OCI-LY7 (cell line): Measurements from ENCODE around the gene DCAF11. TPM values are rescaled to one million over a fixed set of nuclear protein-coding genes. Genes with fewer than 3 reads are reported as not detected.

ENCODE experiments used
- BruUV-seq: library from RNA; stranded (reverse); fragments of 400-500 nt; replicated peaks from 2 replicates; lab custom pipeline; 2021; lab: Mats Ljungman, UMichigan
- CTCF ChIA-PET: fragments of 300-600 bp; sonication (Branson Sonifier 250); formaldehyde crosslinking; loops from one replicate; lab custom pipeline; 2022; ENCODE audit warnings: antibody characterized with exemption; ENCODE audit not compliant: unreplicated experiment; lab: Charles Lee
- POLR2A ChIA-PET: fragments of 300-600 bp; sonication (Branson Sonifier 250); formaldehyde crosslinking; loops from one replicate; lab custom pipeline; 2022; ENCODE audit warnings: antibody characterized with exemption; lab: Charles Lee
- DNase-seq: peaks from one replicate; pipeline ENCODE4 v3.0.0-alpha.2; 2015; ENCODE audit warnings: low spot score
- H2AFZ ChIP-seq: fragments of 200-600 bp; sonication (generic), shearing (Covaris generic); 2 replicates; pipeline ENCODE4 v1.6.1; 2014; ENCODE audit warnings: mild to moderate bottlenecking, antibody characterized with exemption, low read length, moderate library complexity
- H3K27ac ChIP-seq: fragments of 200-600 bp; sonication (generic); 2 replicates; pipeline ENCODE4 v1.5.1; 2014; ENCODE audit warnings: mixed run types, low read depth, mild to moderate bottlenecking, moderate library complexity, low read length, inconsistent platforms; ENCODE audit not compliant: poor library complexity, severe bottlenecking
- H3K36me3 ChIP-seq: fragments of 200-600 bp; sonication (generic); 2 replicates; pipeline ENCODE4 v1.6.1; 2014; ENCODE audit warnings: mild to moderate bottlenecking, antibody characterized with exemption, low read length, moderate library complexity, mixed read lengths; ENCODE audit not compliant: insufficient read depth
- H3K4me1 ChIP-seq: fragments of 200-600 bp; sonication (generic); 2 replicates; pipeline ENCODE4 v1.5.1; 2014; ENCODE audit warnings: mild to moderate bottlenecking, low read length; ENCODE audit not compliant: insufficient read depth, poor library complexity, severe bottlenecking
- H3K4me2 ChIP-seq: fragments of 200-600 bp; sonication (generic); 2 replicates; pipeline ENCODE4 v1.6.1; 2014; ENCODE audit warnings: mild to moderate bottlenecking, low read length
- H3K4me3 ChIP-seq: fragments of 200-600 bp; sonication (generic); 2 replicates; pipeline ENCODE4 v1.5.1; 2014; ENCODE audit warnings: mild to moderate bottlenecking, low read depth, low read length; ENCODE audit not compliant: poor library complexity, severe bottlenecking
- H3K79me2 ChIP-seq: fragments of 200-600 bp; sonication (generic); 2 replicates; pipeline ENCODE4 v1.6.1; 2016; ENCODE audit warnings: low read depth, mild to moderate bottlenecking, low read length, moderate library complexity, mixed read lengths; ENCODE audit not compliant: insufficient read depth
- H3K9me2 ChIP-seq: fragments of 200-600 bp; sonication (generic); 2 replicates; pipeline ENCODE4 v1.6.1; 2016; ENCODE audit warnings: mild to moderate bottlenecking, low read length, mixed read lengths; ENCODE audit not compliant: insufficient read depth
- H3K9me3 ChIP-seq: fragments of 200-600 bp; sonication (generic); 2 replicates; pipeline ENCODE4 v1.6.1; 2014; ENCODE audit warnings: mild to moderate bottlenecking, mixed run types, low read length, mixed read lengths
- H4K20me1 ChIP-seq: fragments of 200-600 bp; sonication (generic); 2 replicates; pipeline ENCODE4 v1.6.1; 2014; ENCODE audit warnings: mild to moderate bottlenecking, antibody characterized with exemption, low read length, moderate library complexity, mixed read lengths; ENCODE audit not compliant: insufficient read depth
- CTCF ChIP-seq: fragments of 200-600 bp; sonication (generic); conservative IDR thresholded peaks from 2 replicates; pipeline ENCODE4 v1.5.1; 2014; ENCODE audit warnings: mild to moderate bottlenecking, antibody characterized with exemption, low read length, moderate library complexity, mixed read lengths
- EZH2phosphoT487 ChIP-seq: fragments of 200-600 bp; sonication (generic); IDR thresholded peaks from 2 replicates; pipeline ENCODE4 v1.6.1; 2018; ENCODE audit warnings: low read depth, borderline replicate concordance, mild to moderate bottlenecking, mixed run types, antibody characterized with exemption, low read length, moderate library complexity, mixed read lengths
- intact Hi-C: fragments of 100-400 bp; cut with micrococcal nuclease; formaldehyde crosslinking; loops from one replicate; pipeline ENCODE4 v1.10.0; 2022; ENCODE audit not compliant: unreplicated experiment
- total RNA-seq, 2 experiments: library from RNA; depleted of rRNA in 1 of 2; stranded (reverse); fragments of >200 nt in 1 of 2; shearing (Covaris generic) in 1 of 2; gene quantifications; 2 replicates each; pipeline ENCODE4 v1.2.3, GENCODE V29; 2014 to 2022

Gene DCAF11
- total RNA-seq, 2 experiments from 2014 or later: 63.6 to 75.5 TPM

GRCh38 chr14:24156840-24157239 is 42.3 kb downstream of the DCAF11 start:
- ChIA-PET POLR2A (interaction anchor here (0.6 to 1.7 kb wide), 2 partner anchors 10 to 25 kb away, joined by 3 to 8 read pairs; partner anchors contain the start of genes PSME2 and RNF31), CTCF (interaction anchor here (0.5 kb wide), 1 partner anchor 78 kb away, joined by 9 read pairs; no protein-coding TSS in a partner anchor)
- H3K4me3 ChIP-seq: no peak overlapping the region
- no peaks in the 10 kb centered on the region for H3K9me2 ChIP-seq
- H4K20me1 ChIP-seq: no peaks in the 10 kb centered on the region
- H3K79me2 ChIP-seq: peaks cover 2% of the 10 kb centered on the region; the same call in 1 of the 2 replicates
- H3K27ac ChIP-seq: no peak overlapping the region
- intact Hi-C loops: no loop called here
- no peak overlapping the region for H3K4me2 ChIP-seq
- peaks cover 69% of the 10 kb centered on the region for H3K36me3 ChIP-seq
- no peak overlapping the region for H2AFZ ChIP-seq
- no TSS peak for BruUV-seq
- TF ChIP-seq CTCF (no peak), EZH2phosphoT487 (no peak)
- H3K9me3 ChIP-seq: no peaks in the 10 kb centered on the region
- H3K4me1 ChIP-seq: peaks cover 10% of the 10 kb centered on the region
- no peak for DNase-seq

DNA sequence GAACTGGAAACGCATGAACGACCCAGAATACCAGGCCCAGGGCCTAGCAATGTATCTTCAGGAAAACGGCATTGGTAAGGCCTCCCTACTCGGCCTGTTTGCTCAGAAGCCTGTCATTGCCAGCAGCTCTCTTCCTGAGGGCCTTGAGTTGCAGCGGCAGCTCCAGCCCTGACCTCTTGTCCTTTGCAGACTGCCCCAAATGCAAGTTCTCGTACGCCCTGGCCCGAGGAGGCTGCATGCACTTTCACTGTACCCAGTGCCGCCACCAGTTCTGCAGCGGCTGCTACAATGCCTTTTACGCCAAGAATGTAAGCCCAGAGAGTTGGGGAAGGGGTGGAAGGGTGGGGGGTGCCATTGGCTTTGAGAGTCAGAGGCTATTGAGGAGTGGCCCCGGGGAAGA is 42.8 kb downstream of the DCAF11 start:
- intact Hi-C loops: no loop called here
- H2AFZ ChIP-seq: no peak overlapping the region
- no TSS peak for BruUV-seq
- peaks cover 14% of the 10 kb centered on the region for H3K4me1 ChIP-seq
- H3K4me3 ChIP-seq: no peak overlapping the region
- peaks cover 65% of the 10 kb centered on the region for H3K36me3 ChIP-seq
- TF ChIP-seq EZH2phosphoT487 (no peak), CTCF (no peak)
- no peak for DNase-seq
- no peak overlapping the region for H3K27ac ChIP-seq
- ChIA-PET CTCF (no interaction called here), POLR2A (no interaction called here)
- no peaks in the 10 kb centered on the region for H3K9me3 ChIP-seq
- H4K20me1 ChIP-seq: no peaks in the 10 kb centered on the region
- no peaks in the 10 kb centered on the region for H3K9me2 ChIP-seq
- peaks cover 6% of the 10 kb centered on the region; the same call in 1 of the 2 replicates for H3K79me2 ChIP-seq
- no peak overlapping the region for H3K4me2 ChIP-seq

DNA sequence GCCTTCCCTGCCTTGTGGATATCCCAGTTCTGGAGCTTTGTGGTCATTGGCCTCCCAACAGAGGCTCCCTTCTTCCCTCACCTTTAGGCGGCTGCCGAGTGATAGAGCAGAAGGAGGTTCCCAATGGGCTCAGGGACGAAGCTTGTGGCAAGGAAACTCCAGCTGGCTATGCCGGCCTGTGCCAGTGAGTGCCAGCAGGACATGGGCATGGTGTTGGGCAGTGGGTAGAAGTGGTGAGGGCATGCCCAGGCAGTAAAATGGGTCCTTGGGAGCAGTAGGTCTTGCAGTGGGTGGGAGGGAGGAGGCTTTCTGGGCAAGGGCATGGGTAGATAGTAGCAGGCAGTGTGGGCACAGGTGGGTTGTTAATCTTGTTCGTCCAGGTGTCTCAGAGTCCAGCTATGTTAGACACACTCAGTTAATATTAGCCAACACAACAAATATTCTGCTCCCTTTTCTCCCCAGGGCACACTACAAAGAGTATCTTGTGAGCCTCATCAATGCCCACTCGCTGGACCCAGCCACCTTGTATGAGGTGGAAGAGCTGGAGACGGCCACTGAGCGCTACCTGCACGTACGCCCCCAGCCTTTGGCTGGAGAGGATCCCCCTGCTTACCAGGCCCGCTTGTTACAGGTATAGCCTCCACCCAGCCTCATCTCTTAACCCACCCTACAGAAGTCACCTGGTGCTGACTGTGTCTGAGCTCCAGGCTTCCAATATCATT is 45.4 kb downstream of the DCAF11 start:
- TF ChIP-seq CTCF (no peak), EZH2phosphoT487 (no peak)
- Histone ChIP-seq H3K9me3 (no peaks in the 10 kb centered on the region), H2AFZ (no peak overlapping the region), H3K27ac (no peak overlapping the region), H3K4me2 (no peak overlapping the region), H4K20me1 (no peaks in the 10 kb centered on the region), H3K4me3 (no peak overlapping the region), H3K36me3 (peaks cover 69% of the 10 kb centered on the region), H3K4me1 (peaks cover 16% of the 10 kb centered on the region), H3K79me2 (peaks cover 7% of the 10 kb centered on the region; the same call in 1 of the 2 replicates), H3K9me2 (no peaks in the 10 kb centered on the region)
- CTCF ChIA-PET: interaction anchor here (2.1 kb wide), 1 partner anchor 52 kb away, joined by 8 read pairs; no protein-coding TSS in a partner anchor
- intact Hi-C loops: loop anchor here (2.0 kb wide), 1 partner anchor 29 kb away; the partner anchor contains the start of gene IPO4
- no peak for DNase-seq
- POLR2A ChIA-PET: interaction anchor here (0.7 to 2.7 kb wide), 3 partner anchors 11 to 597 kb away, joined by 3 to 15 read pairs (median 4); partner anchors contain the start of genes PSME2 and RNF31
- BruUV-seq: no TSS peak
